ENCODE measurements around the gene GGA1.
A peak's percentile ranks its signal among the peaks of the same experiment; 100 is the strongest.

GGA1 gene

GRCh38 chr22:37604875-37605274 is 3.8 kb upstream of the GGA1 start:
- Histone ChIP-seq H3K4me1 (ENCODE audit: insufficient read depth, low read length) (peaks cover 37% of the 10 kb centered on the region), H3K4me3 (ENCODE audit: low read depth in 1 of 2, low read length in 2 of 2) (no peak overlapping the region), H3K9me3 (ENCODE audit: insufficient read depth, low read length, severe bottlenecking) (no peaks in the 10 kb centered on the region), H4K20me1 (ENCODE audit: insufficient read depth, low read length) (peaks cover 5% of the 10 kb centered on the region; the same call in 1 of the 2 replicates), H3K27me3 (ENCODE audit: insufficient read depth, low read length, poor library complexity) (no peaks in the 10 kb centered on the region), H3K79me2 (ENCODE audit: insufficient read depth, low read length) (peaks cover 11% of the 10 kb centered on the region), H2AFZ (ENCODE audit: low read depth, low read length) (peak overlapping the region; percentile 16; the same call in 1 of the 2 replicates), H3K4me2 (ENCODE audit: insufficient read depth, low read length) (peak overlapping the region; percentile 37), H3K27ac (ENCODE audit: low read length) (no peak overlapping the region), H3K36me3 (ENCODE audit: insufficient read depth, low read length) (no peaks in the 10 kb centered on the region; the same call in 1 of the 2 replicates), H3K9ac (ENCODE audit: low read depth, low read length) (no peak overlapping the region)
- TF ChIP-seq CTCF (IDR thresholded peaks at IDR 0.05; ENCODE audit: borderline replicate concordance, extremely low read depth, low read length, poor library complexity, severe bottlenecking) (no peak), EZH2 (IDR thresholded peaks at IDR 0.05; ENCODE audit: borderline replicate concordance, low read depth, low read length, severe bottlenecking) (no peak)
- ATAC-seq (ENCODE audit: insufficient read depth, low read depth) = peak; percentile 60
- peak; percentile 79 for DNase-seq

- H3K27me3 ChIP-seq (ENCODE audit: insufficient read depth, low read length, poor library complexity) = no peaks in the 10 kb centered on the region
- H3K36me3 ChIP-seq (ENCODE audit: insufficient read depth, low read length) = peaks cover 6% of the 10 kb centered on the region; the same call in 1 of the 2 replicates
- H3K4me2 ChIP-seq (ENCODE audit: insufficient read depth, low read length) = peak overlapping the region; percentile 94; the same call in 1 of the 2 replicates
- H3K27ac ChIP-seq (ENCODE audit: low read length) = no peak overlapping the region
- H2AFZ ChIP-seq (ENCODE audit: low read depth, low read length) = no peak overlapping the region
- DNase-seq = peak; percentile 78
- peaks cover 20% of the 10 kb centered on the region; the same call in 1 of the 2 replicates for H4K20me1 ChIP-seq (ENCODE audit: insufficient read depth, low read length)
- H3K9ac ChIP-seq (ENCODE audit: low read depth, low read length) = no peak overlapping the region
- no peak for ATAC-seq (ENCODE audit: insufficient read depth, low read depth)
- peaks cover 31% of the 10 kb centered on the region for H3K79me2 ChIP-seq (ENCODE audit: insufficient read depth, low read length)
- H3K4me3 ChIP-seq (ENCODE audit: low read depth in 1 of 2, low read length in 2 of 2) = no peak overlapping the region
- no peaks in the 10 kb centered on the region for H3K9me3 ChIP-seq (ENCODE audit: insufficient read depth, low read length, severe bottlenecking)
- peaks cover 55% of the 10 kb centered on the region for H3K4me1 ChIP-seq (ENCODE audit: insufficient read depth, low read length)
- TF ChIP-seq CTCF (IDR thresholded peaks at IDR 0.05; ENCODE audit: borderline replicate concordance, extremely low read depth, low read length, poor library complexity, severe bottlenecking) (peak; percentile 95), EZH2 (IDR thresholded peaks at IDR 0.05; ENCODE audit: borderline replicate concordance, low read depth, low read length, severe bottlenecking) (no peak)
Measured at GRCh38 chr22:37607010-37607934, 1.4 kb upstream of the GGA1 start.

GRCh38 chr22:37607935-37608476 is 628 bp upstream of the GGA1 start:
- no peaks in the 10 kb centered on the region for H3K27me3 ChIP-seq (ENCODE audit: insufficient read depth, low read length, poor library complexity)
- peak overlapping the region; percentile 94 for H3K4me2 ChIP-seq (ENCODE audit: insufficient read depth, low read length)
- H2AFZ ChIP-seq (ENCODE audit: low read depth, low read length) = peak overlapping the region; percentile 99
- peaks cover 55% of the 10 kb centered on the region for H3K4me1 ChIP-seq (ENCODE audit: insufficient read depth, low read length)
- peak overlapping the region; percentile 93 for H3K9ac ChIP-seq (ENCODE audit: low read depth, low read length)
- no peak for ATAC-seq (ENCODE audit: insufficient read depth, low read depth)
- TF ChIP-seq EZH2 (IDR thresholded peaks at IDR 0.05; ENCODE audit: borderline replicate concordance, low read depth, low read length, severe bottlenecking) = no peak
- TF ChIP-seq CTCF (IDR thresholded peaks at IDR 0.05; ENCODE audit: borderline replicate concordance, extremely low read depth, low read length, poor library complexity, severe bottlenecking) = no peak
- H3K4me3 ChIP-seq (ENCODE audit: low read depth in 1 of 2, low read length in 2 of 2) = peak overlapping the region; percentile 88 to 90; a peak in 3 of 4 replicates
- H3K9me3 ChIP-seq (ENCODE audit: insufficient read depth, low read length, severe bottlenecking) = no peaks in the 10 kb centered on the region
- DNase-seq = no peak
- peaks cover 8% of the 10 kb centered on the region; the same call in 1 of the 2 replicates for H3K36me3 ChIP-seq (ENCODE audit: insufficient read depth, low read length)
- H4K20me1 ChIP-seq (ENCODE audit: insufficient read depth, low read length) = peaks cover 24% of the 10 kb centered on the region; the same call in 1 of the 2 replicates
- H3K27ac ChIP-seq (ENCODE audit: low read length) = peak overlapping the region; percentile 93
- peaks cover 35% of the 10 kb centered on the region for H3K79me2 ChIP-seq (ENCODE audit: insufficient read depth, low read length)

All from DND-41 (cell line).